HG03025 (cell line): ENCODE results near the gene CSNK1E.
"Not testable (repeated sequence)": the region's sequence is repeated elsewhere in the genome, so short reads cannot be mapped to it uniquely, and the experiment has no call there.

Source experiments
- ATAC-seq: cut with Tn5 transposase; IDR thresholded peaks from one replicate; pipeline ENCODE4 v1.9.1; 2021; ENCODE audit warnings: mild to moderate bottlenecking, moderate library complexity; ENCODE audit not compliant: unreplicated experiment, low FRiP score

The CSNK1E gene

GRCh38 chr22:38317122-38317994, at the start of gene CSNK1E:
Gene CSNK1E (minus strand): TSS chr22:38317433. CDS start chr22:38314157, 3,276 bp downstream.
- no peak for ATAC-seq

DNA sequence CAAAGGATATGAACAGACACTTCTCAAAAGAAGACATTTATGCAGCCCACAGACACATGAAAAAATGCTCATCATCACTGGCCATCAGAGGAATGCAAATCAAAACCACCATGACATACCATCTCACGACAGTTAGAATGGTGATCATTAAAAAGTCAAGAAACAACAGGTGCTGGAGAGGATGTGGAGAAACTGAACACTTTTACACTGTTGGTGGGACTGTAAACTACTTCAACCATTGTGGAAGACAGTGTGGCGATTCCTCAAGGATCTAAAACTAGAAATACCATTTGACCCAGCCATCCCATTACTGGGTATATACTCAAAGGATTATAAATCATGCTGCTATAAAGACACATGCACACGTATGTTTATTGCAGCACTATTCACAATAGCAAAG, 48.6 kb upstream of the CSNK1E start:
- ATAC-seq, result not testable (repeated sequence)

GRCh38 chr22:38365174-38365573, 47.9 kb upstream of the CSNK1E start:
- ATAC-seq, result not testable (repeated sequence)

DNA sequence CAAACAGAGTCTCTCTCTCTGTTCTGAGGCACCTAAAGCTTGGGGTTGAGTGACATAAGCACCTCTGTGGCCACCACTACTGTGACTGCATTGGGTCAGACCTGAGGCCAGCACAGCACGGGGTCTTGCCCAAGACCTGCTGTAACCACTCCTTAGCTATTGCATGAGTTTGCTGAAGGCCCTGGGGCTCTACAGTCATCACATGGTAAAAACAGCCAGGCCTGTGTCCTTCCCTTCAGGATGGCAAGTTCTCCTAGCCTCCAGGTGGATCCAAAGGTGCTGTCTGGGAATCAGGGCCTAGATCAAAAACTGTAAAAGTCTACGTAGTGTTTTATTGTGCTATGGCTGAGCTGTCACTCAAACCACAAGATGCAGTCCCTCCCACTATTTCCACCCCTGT, 43.3 kb upstream of the CSNK1E start:
- ATAC-seq, result not testable (repeated sequence)

GRCh38 chr22:38359817-38360216, 42.6 kb upstream of the CSNK1E start:
- ATAC-seq, result not testable (repeated sequence)

GRCh38 chr22:38357971-38358370, 40.7 kb upstream of the CSNK1E start:
- ATAC-seq, result not testable (repeated sequence)

DNA sequence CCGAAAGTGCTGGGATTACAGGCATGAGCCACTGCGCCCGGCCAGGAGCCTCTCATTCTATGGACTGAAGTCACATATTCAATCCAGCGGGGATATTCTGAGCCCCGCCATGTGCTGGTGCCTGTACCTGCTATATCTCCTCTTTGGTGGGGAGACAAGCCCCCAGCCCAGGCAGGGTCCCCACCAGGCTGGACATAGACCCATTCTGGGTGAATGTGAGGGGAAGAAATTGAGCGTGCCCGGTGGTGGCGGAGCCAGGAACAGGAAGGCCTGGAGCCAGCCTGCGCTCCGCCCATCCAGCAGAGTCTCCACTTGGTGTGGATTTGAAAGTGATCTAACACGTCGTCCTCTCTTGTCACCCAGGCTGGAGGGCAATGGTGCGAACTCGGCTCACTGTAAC, 38.0 kb upstream of the CSNK1E start:
- ATAC-seq, result no peak

DNA sequence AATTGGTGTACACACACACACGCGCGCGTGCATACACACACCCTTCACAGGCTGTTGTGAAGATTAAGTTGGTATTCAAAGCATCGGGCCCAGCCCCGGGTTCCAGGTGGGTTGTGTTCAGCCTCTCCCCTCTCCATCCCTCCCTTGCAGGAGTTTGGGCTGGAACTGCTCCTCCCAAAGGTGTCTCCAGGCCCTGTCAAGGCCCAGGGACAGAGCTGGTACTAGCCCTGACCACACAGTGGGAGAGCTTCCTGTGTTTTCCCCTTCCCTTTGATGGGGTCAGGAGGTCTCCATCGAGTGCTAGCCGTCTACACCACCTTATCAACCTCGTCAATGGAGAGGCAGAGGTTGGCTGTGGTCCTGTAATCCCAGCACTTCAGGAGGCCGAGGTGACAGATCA, 36.5 kb upstream of the CSNK1E start:
- no peak for ATAC-seq

GRCh38 chr22:38353142-38353629, 36.0 kb upstream of the CSNK1E start:
- no peak for ATAC-seq

DNA sequence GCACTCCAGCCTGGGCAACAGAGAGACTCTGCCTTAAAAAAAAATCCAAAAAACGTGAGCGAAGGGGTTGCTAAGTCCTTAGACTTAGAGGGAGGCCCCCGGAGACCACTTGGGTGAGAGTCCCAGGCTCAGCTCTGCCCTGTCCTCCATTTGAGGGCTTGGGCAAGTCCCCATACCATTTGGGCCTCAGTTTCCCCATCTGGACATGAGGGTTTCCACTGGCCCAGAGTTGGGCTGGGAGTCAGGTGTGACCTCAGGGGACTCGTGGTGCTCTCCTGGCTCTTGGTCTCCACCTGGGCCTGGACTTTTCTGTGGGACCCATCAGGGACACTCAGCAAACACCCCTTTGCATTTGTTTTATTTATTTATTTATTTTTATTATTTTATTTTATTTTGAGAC, 35.2 kb upstream of the CSNK1E start:
- ATAC-seq, result no peak

DNA sequence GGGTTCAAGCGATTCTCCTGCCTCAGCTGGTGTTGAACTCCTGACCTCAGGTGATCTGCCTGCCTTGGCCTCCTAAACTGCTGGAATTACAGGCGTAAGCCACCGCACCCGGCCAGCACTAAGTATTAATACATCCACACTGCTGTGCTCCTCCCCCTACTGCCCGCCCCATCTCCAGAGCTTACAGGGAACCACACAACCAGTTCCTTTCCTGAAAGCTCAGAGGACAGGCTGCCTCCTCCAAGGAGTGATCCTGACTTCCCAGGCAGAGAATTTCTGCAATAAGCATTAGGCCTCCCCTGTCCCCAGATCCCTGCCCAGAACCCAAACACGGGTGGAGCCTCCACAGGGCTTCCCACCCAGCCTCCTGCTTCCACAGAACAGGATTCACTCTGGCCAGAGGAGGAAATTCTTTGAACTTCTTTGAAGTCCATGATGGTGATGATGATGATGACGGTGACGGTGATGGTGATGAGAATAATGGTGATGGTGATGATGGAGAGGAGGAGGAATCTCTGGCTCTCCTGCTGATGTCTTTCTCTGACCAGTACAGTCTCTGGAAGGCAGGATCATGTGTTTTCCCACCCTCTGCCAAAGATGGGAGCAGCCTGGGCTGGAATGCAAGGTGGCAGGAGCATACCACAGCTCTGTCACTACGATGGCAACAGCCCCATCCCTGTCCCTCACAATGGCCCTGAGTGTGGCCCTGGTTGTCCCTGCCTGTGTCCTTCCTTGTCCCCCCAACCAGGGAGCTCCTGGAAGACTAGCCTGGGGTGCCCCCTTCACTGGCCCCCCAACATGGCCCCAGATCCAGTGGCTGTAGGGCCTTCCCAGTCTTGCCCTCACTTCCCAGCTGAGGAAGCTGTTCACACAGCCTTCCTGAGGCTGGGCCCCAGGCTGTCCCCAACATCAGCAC, 33.5 kb upstream of the CSNK1E start:
- no peak for ATAC-seq

- no peak for ATAC-seq
Observed at GRCh38 chr22:38348751-38349496, 31.7 kb upstream of the CSNK1E start.

- no peak for ATAC-seq
Observed at GRCh38 chr22:38347944-38348750, 30.9 kb upstream of the CSNK1E start.

GRCh38 chr22:38347181-38347943, 30.1 kb upstream of the CSNK1E start:
- no peak for ATAC-seq

DNA sequence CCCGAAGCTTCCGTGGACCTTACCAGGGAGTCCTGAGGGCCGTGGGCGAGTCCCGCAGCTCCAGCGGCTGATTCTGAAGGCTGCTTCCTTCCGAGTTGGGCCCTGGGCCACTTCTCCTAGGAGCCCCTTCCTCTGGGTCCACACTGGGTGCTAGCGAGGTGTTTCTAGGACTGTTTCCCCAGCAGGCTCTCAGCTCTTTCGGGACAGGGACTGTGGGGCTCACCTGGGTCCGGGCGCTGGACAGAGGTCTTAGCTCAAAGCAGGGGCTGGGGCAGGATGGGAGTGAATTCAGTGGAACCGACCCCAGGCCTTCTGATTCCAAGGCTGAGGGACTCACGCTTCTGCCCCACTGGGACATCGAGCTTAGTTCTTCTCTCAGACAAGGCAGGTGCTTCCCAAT, 29.3 kb upstream of the CSNK1E start:
- ATAC-seq, result no peak

DNA sequence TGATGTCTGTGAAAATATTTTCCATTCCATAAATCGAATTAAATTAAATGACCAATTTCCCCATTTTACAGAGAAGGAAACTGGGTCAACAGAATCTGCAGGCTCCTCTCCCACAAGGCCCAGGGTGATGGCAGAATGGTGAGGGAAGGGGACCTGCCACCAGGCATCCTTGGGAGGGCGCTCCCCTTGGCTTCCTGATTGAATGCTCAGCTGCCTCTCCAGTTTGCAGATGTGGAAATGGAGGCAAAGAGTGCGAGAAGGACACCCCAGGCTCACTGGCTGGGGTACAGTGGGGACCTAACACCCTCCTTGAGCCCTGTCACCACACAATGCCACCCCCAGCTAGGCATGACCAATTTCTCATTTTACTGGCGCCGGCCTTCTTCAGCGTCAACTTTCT, 28.5 kb upstream of the CSNK1E start:
- ATAC-seq, result no peak

- ATAC-seq, result not testable (repeated sequence)
Observed at GRCh38 chr22:38339893-38340292, 22.7 kb upstream of the CSNK1E start.

GRCh38 chr22:38338772-38339379, 21.6 kb upstream of the CSNK1E start:
- ATAC-seq, result no peak
